ENCODE data around the gene TMPRSS6. TPM values are rescaled to one million over a fixed set of nuclear protein-coding genes. Genes with fewer than 3 reads are reported as not detected.

The TMPRSS6 gene
- total RNA-seq, 4 donors from 2014 or later, result not detected

DNA sequence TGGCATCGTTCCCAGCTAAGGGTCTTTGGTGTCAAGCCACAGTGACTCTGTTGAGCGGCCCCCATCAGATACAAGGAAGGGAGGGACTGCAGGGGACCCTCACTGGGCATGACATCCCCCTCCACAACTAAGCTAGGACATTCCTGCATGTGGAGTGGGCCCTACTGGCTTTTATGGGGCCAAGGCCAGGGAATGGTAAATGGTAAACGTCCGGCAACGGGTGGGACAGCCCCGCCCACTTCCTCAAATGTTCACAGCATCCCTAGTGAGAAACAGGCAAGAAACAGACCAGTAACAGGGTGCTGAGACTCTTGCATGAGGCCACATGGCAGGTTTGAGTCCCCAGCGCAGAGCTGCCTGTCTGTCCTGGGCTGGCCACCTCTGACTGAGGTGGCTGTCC, 4.4 kb downstream of the TMPRSS6 start:
- WGBS, result 39% methylated on average over 3 of the region's 7 CpGs
- Histone ChIP-seq H3K4me3 (no peak overlapping the region), H3K36me3 (no peaks in the 10 kb centered on the region), H3K4me1 (no peaks in the 10 kb centered on the region), H3K27ac (replicated peaks in 1 of 4) (no peak overlapping the region), H3K27me3 (peaks cover 0 to 68% (median 0%) of the 10 kb centered on the region in 4 donors), H3K9me3 (no peaks in the 10 kb centered on the region)
- intact Hi-C loops (cut with DNase I), result no loop called here
- no peak for TF ChIP-seq CTCF (IDR thresholded peaks at IDR 0.05)
- no peak for TF ChIP-seq EP300 (IDR thresholded peaks at IDR 0.05)
- no peak for TF ChIP-seq POLR2AphosphoS5 (IDR thresholded peaks at IDR 0.05)
- TF ChIP-seq POLR2A (IDR thresholded peaks at IDR 0.05; ENCODE audit: low read depth), result no peak
- no peak for DNase-seq (ENCODE audit: extremely low spot score)

- no peak for TF ChIP-seq EP300 (IDR thresholded peaks at IDR 0.05)
- no peak for TF ChIP-seq POLR2A (IDR thresholded peaks at IDR 0.05; ENCODE audit: low read depth)
- TF ChIP-seq POLR2AphosphoS5 (IDR thresholded peaks at IDR 0.05), result no peak
- no peak for TF ChIP-seq CTCF (IDR thresholded peaks at IDR 0.05)
- intact Hi-C loops (cut with DNase I), result no loop called here
- peaks cover 0 to 63% (median 0%) of the 10 kb centered on the region in 4 donors for H3K27me3 ChIP-seq
- no peaks in the 10 kb centered on the region for H3K4me1 ChIP-seq
- H3K27ac ChIP-seq (replicated peaks in 1 of 4), result no peak overlapping the region
- no peaks in the 10 kb centered on the region for H3K36me3 ChIP-seq
- DNase-seq (ENCODE audit: extremely low spot score), result no peak
- H3K9me3 ChIP-seq, result no peaks in the 10 kb centered on the region
- no peak overlapping the region for H3K4me3 ChIP-seq
- 65% methylated on average over 14 of the region's 14 CpGs for WGBS
Observed at GRCh38 chr22:37103656-37104452, 5.7 kb downstream of the TMPRSS6 start.

- Histone ChIP-seq H3K27ac (replicated peaks in 1 of 4) (no peak overlapping the region), H3K36me3 (no peaks in the 10 kb centered on the region), H3K4me1 (no peaks in the 10 kb centered on the region), H3K27me3 (peaks cover 0 to 65% (median 0%) of the 10 kb centered on the region in 4 donors), H3K9me3 (no peaks in the 10 kb centered on the region), H3K4me3 (no peak overlapping the region)
- intact Hi-C loops (cut with DNase I), result no loop called here
- WGBS, result 53% methylated on average over 18 of the region's 18 CpGs
- TF ChIP-seq POLR2A (IDR thresholded peaks at IDR 0.05; ENCODE audit: low read depth) (no peak), POLR2AphosphoS5 (IDR thresholded peaks at IDR 0.05) (no peak), EP300 (IDR thresholded peaks at IDR 0.05) (no peak), CTCF (IDR thresholded peaks at IDR 0.05) (no peak)
- DNase-seq (ENCODE audit: extremely low spot score), result no peak
Observed at GRCh38 chr22:37103151-37103550, 6.4 kb downstream of the TMPRSS6 start.

DNA sequence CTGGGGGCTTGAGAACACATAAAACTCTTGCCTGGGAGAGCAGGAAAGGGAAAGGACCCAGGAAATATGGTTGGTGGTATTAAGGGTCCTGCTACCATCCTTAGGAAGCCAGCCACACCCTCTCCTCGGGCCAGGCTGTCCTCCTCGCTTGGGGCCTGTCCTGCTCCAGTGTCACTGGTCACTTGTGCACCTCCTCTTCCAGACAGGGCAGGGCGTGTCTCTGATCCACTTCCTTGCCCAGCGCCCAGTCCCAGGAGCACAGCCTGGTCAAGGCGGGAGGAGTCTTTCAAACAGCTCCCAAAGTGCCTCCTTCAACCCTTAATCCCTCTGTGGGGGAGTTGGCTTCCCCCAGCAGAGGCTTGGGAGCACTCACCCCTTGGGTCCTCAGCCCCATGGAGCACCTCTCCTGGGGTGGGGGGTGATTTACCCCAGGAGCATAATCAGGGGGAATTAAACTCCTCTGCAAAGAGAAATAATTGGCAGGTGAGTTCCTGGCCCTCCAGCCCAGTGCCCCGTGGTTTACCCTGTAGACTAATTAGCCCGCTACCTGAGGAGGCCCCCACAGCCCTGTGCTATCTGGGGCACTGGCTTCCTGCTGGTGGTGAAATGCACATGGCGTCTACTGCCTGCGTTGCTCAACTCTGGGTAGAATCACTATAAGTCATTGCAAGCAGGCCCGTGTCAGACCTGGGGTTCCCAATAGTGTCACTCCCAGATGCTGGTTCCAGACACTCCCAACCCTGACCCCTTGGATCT, 8.0 kb downstream of the TMPRSS6 start:
- 87% methylated on average over 8 of the region's 10 CpGs for WGBS
- Histone ChIP-seq H3K4me3 (no peak overlapping the region), H3K27ac (replicated peaks in 1 of 4) (no peak overlapping the region), H3K36me3 (no peaks in the 10 kb centered on the region), H3K27me3 (peaks cover 0 to 70% (median 3%) of the 10 kb centered on the region in 4 donors), H3K9me3 (no peaks in the 10 kb centered on the region), H3K4me1 (no peaks in the 10 kb centered on the region)
- intact Hi-C loops (cut with DNase I), result no loop called here
- TF ChIP-seq POLR2AphosphoS5 (IDR thresholded peaks at IDR 0.05), result no peak
- no peak for TF ChIP-seq EP300 (IDR thresholded peaks at IDR 0.05)
- no peak for TF ChIP-seq POLR2A (IDR thresholded peaks at IDR 0.05; ENCODE audit: low read depth)
- DNase-seq (ENCODE audit: extremely low spot score), result no peak

DNA sequence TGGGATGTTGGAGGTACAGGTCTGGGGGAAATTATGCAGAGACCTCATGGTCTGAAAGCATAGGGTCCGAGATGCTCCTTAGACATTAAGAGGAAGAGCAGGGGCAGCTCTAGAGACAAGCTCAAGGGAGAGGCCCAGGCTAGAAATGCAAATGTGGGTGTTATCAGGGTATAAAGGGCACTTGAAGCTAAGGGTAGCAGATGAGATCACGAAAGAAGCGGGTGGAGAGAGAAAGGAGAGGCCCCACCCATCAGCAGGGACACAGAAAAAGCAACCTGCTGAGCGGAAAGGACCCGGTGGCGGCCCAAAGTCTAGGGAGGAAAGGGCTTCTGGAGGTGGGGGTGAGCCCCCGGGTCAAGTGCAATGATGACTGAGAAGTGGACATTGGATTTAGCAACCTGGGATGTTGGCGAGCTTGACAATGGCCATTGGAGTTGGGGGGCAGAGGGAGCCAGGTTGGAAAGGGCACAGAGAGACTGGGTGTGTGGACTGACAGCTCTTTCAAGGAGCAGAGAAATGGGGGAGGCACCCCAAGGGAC, 8.9 kb downstream of the TMPRSS6 start:
- Histone ChIP-seq H3K9me3 (no peaks in the 10 kb centered on the region), H3K4me1 (no peaks in the 10 kb centered on the region), H3K27ac (replicated peaks in 1 of 4) (no peak overlapping the region), H3K27me3 (peaks cover 0 to 72% (median 5%) of the 10 kb centered on the region in 4 donors), H3K36me3 (no peaks in the 10 kb centered on the region), H3K4me3 (no peak overlapping the region)
- DNase-seq (ENCODE audit: extremely low spot score), result no peak
- intact Hi-C loops (cut with DNase I), result no loop called here
- WGBS, result 74% methylated on average over 8 of the region's 8 CpGs
- no peak for TF ChIP-seq CTCF (IDR thresholded peaks at IDR 0.05)
- TF ChIP-seq POLR2AphosphoS5 (IDR thresholded peaks at IDR 0.05), result no peak
- TF ChIP-seq POLR2A (IDR thresholded peaks at IDR 0.05; ENCODE audit: low read depth), result no peak
- TF ChIP-seq EP300 (IDR thresholded peaks at IDR 0.05), result no peak

All from esophagus muscularis mucosa (tissue), 4 donors.